ENCODE data around the gene MYCBPAP. TPM values are rescaled to one million over a fixed set of nuclear protein-coding genes. Genes with fewer than 3 reads are reported as not detected.

Gene MYCBPAP
- polyA plus RNA-seq, 2 of the 4 experiments (the other 2 are of a cell fraction): 0.93 to 2.5 TPM

DNA sequence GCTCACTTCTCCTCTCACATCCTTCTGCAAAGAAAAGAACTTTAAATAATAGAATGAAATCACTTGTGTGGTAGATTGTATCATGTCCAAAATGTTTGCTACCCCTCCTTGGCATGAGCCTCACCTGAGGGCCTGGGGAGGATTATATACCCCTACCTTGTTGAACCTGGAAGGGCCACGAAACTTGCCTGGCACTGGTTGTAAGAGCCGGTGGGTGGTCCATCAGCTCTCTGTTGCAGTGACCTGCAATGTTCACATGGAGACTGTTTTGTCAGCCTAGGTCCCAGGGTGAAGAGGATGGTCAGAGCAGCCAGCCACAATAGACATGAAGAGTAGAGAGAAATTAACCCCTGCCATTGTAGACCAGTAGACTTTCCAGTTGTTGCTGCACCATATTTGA lies 19.4 kb upstream of the MYCBPAP start:
- no peak overlapping the region for H3K27ac ChIP-seq
- 86% methylated on average over 2 of the region's 2 CpGs for WGBS (ENCODE audit: missing lambda C conversion rate)
- FAIRE-seq (no peak), ATAC-seq (no peak), DNase-seq (ENCODE audit: low read depth in 1 of 2, low spot score in 1 of 2) (no peak)
- ChIA-PET CTCF (interaction anchor here (0.5 to 4.1 kb wide), 8 partner anchors 9 to 298 kb away, joined by 3 to 35 read pairs (median 4); partner anchors contain the start of gene RSAD1), POLR2A (interaction anchor here (1.6 kb wide), 1 partner anchor 9 kb away, joined by 4 read pairs; no protein-coding TSS in a partner anchor)
- peaks cover 5% of the 10 kb centered on the region; the same call in 1 of the 3 replicates for H3K4me1 ChIP-seq
- TF ChIP-seq ZSCAN20 (CRISPR knock-in tag; IDR thresholded peaks at IDR 0.05) (no peak), CBX2 (IDR thresholded peaks at IDR 0.05; ENCODE audit: borderline replicate concordance, low read depth) (no peak), TP53 (CRISPR knock-in tag; IDR thresholded peaks at IDR 0.05) (no peak), NPAS2 (CRISPR knock-in tag; IDR thresholded peaks at IDR 0.05; ENCODE audit: borderline replicate concordance) (no peak), CBX8 (IDR thresholded peaks at IDR 0.05) (no peak)
- TF ChIP-seq, protein P1, sequence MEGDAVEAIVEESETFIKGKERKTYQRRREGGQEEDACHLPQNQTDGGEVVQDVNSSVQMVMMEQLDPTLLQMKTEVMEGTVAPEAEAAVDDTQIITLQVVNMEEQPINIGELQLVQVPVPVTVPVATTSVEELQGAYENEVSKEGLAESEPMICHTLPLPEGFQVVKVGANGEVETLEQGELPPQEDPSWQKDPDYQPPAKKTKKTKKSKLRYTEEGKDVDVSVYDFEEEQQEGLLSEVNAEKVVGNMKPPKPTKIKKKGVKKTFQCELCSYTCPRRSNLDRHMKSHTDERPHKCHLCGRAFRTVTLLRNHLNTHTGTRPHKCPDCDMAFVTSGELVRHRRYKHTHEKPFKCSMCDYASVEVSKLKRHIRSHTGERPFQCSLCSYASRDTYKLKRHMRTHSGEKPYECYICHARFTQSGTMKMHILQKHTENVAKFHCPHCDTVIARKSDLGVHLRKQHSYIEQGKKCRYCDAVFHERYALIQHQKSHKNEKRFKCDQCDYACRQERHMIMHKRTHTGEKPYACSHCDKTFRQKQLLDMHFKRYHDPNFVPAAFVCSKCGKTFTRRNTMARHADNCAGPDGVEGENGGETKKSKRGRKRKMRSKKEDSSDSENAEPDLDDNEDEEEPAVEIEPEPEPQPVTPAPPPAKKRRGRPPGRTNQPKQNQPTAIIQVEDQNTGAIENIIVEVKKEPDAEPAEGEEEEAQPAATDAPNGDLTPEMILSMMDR (IDR thresholded peaks at IDR 0.05): no peak
- no peaks in the 10 kb centered on the region for H3K9me3 ChIP-seq
- no peak overlapping the region for H3K4me3 ChIP-seq
- no peak overlapping the region for H3K4me2 ChIP-seq

DNA sequence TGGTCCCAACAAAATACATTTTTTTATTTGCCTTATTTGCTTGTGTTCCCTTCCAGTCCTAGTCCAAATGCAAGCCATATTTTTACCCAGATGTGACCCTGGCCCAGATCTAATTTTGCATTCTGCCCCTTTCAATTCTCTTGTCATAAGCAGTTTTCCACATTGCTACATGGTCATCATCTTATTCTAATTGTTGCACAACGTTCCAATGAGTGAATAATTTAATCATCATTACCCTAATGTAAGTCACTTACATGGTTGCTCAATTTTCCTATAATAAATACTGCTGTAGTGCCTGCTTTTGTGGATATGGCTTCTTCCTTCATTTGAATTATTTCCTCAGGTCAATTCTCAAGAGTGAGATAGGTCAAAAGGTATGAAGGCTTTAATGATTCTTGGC lies 16.7 kb upstream of the MYCBPAP start:
- ChIA-PET CTCF (interaction anchor here (1.0 to 3.0 kb wide), 3 partner anchors 8 to 12 kb away, joined by 4 to 38 read pairs (median 24); no protein-coding TSS in a partner anchor), POLR2A (no interaction called here)
- Histone ChIP-seq H3K4me3 (no peak overlapping the region), H3K27ac (no peak overlapping the region), H3K4me2 (no peak overlapping the region), H3K4me1 (peaks cover 5% of the 10 kb centered on the region; the same call in 1 of the 3 replicates), H3K9me3 (no peaks in the 10 kb centered on the region)
- WGBS (ENCODE audit: missing lambda C conversion rate): 24% methylated on average over 1 of the region's 1 CpG
- ATAC-seq (no peak), FAIRE-seq (no peak), DNase-seq (ENCODE audit: low read depth in 1 of 2, low spot score in 1 of 2) (no peak)
- TF ChIP-seq FOSB (CRISPR knock-in tag; IDR thresholded peaks at IDR 0.05): no peak

DNA sequence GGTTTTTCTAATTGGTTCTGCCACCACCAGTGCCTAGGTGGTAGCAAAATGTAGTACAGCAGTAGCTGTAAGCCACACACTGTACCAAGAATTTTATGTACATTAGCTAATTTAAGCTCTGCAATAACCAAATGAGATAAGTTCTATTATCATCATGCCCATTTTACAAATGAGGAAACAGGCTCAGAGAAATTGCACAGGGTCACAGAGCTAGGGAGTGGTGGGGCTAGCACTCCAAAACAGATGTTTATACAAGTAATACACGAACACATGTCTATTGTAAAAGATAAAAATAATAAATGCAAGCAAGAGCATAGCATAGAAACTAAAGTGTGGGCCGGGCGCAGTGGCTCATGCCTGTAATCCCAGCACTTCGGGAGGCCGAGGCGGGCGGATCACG lies 16.0 kb upstream of the MYCBPAP start:
- Histone ChIP-seq H3K4me3 (no peak overlapping the region), H3K9me3 (no peaks in the 10 kb centered on the region), H3K4me1 (peaks cover 5% of the 10 kb centered on the region; the same call in 1 of the 3 replicates), H3K27ac (no peak overlapping the region), H3K4me2 (no peak overlapping the region)
- no peak for TF ChIP-seq RAD21 (conservative IDR thresholded peaks at IDR 0.05 in 1 of 2, IDR thresholded peaks at IDR 0.05 in 1 of 2)
- TF ChIP-seq CBX8 (IDR thresholded peaks at IDR 0.05): no peak
- TF ChIP-seq, protein P1 (IDR thresholded peaks at IDR 0.05): no peak
- ATAC-seq: no peak
- POLR2A ChIA-PET: interaction anchor here (1.3 kb wide), 1 partner anchor 12 kb away, joined by 3 read pairs; no protein-coding TSS in a partner anchor
- WGBS (ENCODE audit: missing lambda C conversion rate): 83% methylated on average over 8 of the region's 8 CpGs
- FAIRE-seq: no peak
- CTCF ChIA-PET: interaction anchor here (1.0 to 3.0 kb wide), 3 partner anchors 9 to 350 kb away, joined by 4 to 38 read pairs (median 24); no protein-coding TSS in a partner anchor
- DNase-seq (ENCODE audit: low read depth in 1 of 2, low spot score in 1 of 2): no peak

DNA sequence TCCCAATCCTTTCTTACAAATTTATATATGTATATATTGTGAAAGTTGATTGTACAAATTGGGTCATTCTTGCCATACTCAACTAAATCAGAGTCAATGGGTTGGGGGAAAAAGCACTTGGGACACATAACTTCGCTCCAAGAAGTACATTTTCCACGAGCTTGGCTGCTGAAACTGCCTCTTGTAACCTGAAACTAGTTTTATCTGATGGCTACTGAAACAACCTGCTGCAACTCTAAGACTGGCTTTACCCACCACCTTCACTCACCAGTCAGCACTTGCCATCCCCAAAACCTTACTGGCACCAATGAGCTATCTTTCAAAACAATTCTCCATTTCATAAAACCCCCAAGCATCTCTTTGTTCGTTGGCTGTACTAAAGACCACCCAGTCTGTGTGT lies 14.5 kb upstream of the MYCBPAP start:
- peaks cover 5% of the 10 kb centered on the region; the same call in 1 of the 3 replicates for H3K4me1 ChIP-seq
- no peak overlapping the region for H3K27ac ChIP-seq
- 15% methylated on average over 3 of the region's 3 CpGs for WGBS (ENCODE audit: missing lambda C conversion rate)
- no peak overlapping the region for H3K4me2 ChIP-seq
- H3K9me3 ChIP-seq: no peaks in the 10 kb centered on the region
- no peak for ATAC-seq
- TF ChIP-seq JUN (IDR thresholded peaks at IDR 0.05) (no peak), TFCP2L1 (CRISPR knock-in tag; IDR thresholded peaks at IDR 0.05) (no peak)
- no peak overlapping the region for H3K4me3 ChIP-seq
- DNase-seq (ENCODE audit: low read depth in 1 of 2, low spot score in 1 of 2): no peak
- POLR2A ChIA-PET: no interaction called here
- CTCF ChIA-PET: interaction anchor here (0.7 to 3.0 kb wide), 9 partner anchors 9 to 133 kb away, joined by 3 to 38 read pairs (median 5); partner anchors contain the start of gene SPATA20
- peak; percentile 32 for FAIRE-seq

All from A549 (cell line).